ENCODE results near the gene PPFIBP2.

The PPFIBP2 gene

DNA sequence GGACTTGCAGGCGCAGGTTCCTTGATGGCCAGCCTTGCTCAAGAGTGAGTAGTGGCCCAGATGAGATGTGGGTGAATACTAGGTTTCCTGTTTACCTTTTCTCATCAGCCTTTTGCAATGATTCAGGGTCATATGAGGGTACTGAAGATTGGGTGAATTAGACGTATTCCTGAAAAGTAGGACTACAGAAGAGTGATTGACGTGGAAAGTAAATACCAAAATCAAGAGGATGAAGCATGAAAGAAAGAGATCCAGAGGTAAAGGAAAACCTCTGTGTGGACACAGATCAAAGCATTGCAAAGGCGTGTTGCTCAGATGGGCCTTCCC, 99.6 kb downstream of the PPFIBP2 start:
- Histone ChIP-seq H3K9ac (ENCODE audit: low read depth in 1 of 2, low read length in 2 of 2) (no peak overlapping the region), H3K4me1 (ENCODE audit: control insufficient read depth in 1 of 2, insufficient read depth in 2 of 2, low read length in 2 of 2) (peaks cover 31 to 36% of the 10 kb centered on the region in 2 donors), H3K4me3 (ENCODE audit: low read depth in 1 of 2, low read length in 2 of 2) (no peak overlapping the region), H3K36me3 (ENCODE audit: control insufficient read depth in 1 of 2, insufficient read depth in 2 of 2, low read length in 2 of 2) (peaks cover 13 to 63% of the 10 kb centered on the region in 2 donors), H3K9me3 (ENCODE audit: control insufficient read depth in 1 of 2, low read length in 2 of 2) (no peaks in the 10 kb centered on the region), H3K27ac (ENCODE audit: low read depth, low read length) (no peak overlapping the region), H3K27me3 (ENCODE audit: control insufficient read depth in 1 of 2, insufficient read depth in 2 of 2, low read length in 2 of 2) (no peaks in the 10 kb centered on the region)

DNA sequence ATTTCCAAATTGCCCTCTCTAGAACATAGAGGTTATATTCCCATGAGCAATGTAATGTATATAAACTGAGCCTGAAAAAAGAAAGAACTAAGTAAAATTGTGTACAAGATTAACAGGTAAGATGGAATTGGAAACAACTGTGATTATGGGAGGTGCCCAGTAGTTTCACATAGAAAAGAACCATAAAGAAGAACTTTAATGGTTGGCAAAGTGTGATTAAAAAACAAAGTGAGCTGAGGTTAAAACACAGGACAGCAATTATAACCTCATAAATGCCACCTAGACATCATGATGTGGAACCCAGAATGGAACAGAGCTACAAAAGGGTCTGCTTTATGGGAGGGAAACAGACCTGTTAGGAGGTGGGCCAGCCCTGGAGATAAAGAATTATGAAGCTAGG, 100.9 kb downstream of the PPFIBP2 start:
- Histone ChIP-seq H3K27me3 (ENCODE audit: control insufficient read depth in 1 of 2, insufficient read depth in 2 of 2, low read length in 2 of 2) (no peaks in the 10 kb centered on the region), H3K4me1 (ENCODE audit: control insufficient read depth in 1 of 2, insufficient read depth in 2 of 2, low read length in 2 of 2) (peaks cover 23 to 28% of the 10 kb centered on the region in 2 donors), H3K4me3 (ENCODE audit: low read depth in 1 of 2, low read length in 2 of 2) (no peak overlapping the region), H3K27ac (ENCODE audit: low read depth, low read length) (no peak overlapping the region), H3K36me3 (ENCODE audit: control insufficient read depth in 1 of 2, insufficient read depth in 2 of 2, low read length in 2 of 2) (peaks cover 13 to 71% of the 10 kb centered on the region in 2 donors), H3K9me3 (ENCODE audit: control insufficient read depth in 1 of 2, low read length in 2 of 2) (no peaks in the 10 kb centered on the region), H3K9ac (ENCODE audit: low read depth in 1 of 2, low read length in 2 of 2) (no peak overlapping the region)

DNA sequence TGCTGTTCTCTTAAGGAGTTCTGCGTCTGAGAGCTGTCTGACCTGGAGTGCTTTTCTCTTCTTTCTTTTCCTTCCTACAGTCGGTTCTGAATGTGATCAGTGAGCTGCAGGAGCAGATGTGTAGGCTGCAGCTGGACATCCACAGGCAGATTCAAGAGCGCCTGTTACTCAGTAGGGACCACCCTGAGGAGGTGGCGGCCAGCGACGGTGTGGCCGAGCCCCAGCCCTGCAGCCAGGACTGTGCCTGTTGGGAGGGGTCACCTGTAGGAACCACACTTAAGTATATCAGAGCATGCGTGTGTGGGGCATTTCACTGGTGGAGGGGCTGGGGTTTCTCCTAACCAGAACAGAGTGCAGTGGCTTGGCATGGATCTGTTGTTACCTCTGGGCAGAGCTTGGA, 103.2 kb downstream of the PPFIBP2 start:
- Histone ChIP-seq H3K4me1 (ENCODE audit: control insufficient read depth in 1 of 2, insufficient read depth in 2 of 2, low read length in 2 of 2) (peaks cover 14 to 19% of the 10 kb centered on the region in 2 donors), H3K27me3 (ENCODE audit: control insufficient read depth in 1 of 2, insufficient read depth in 2 of 2, low read length in 2 of 2) (no peaks in the 10 kb centered on the region), H3K4me3 (ENCODE audit: low read depth in 1 of 2, low read length in 2 of 2) (no peak overlapping the region), H3K9me3 (ENCODE audit: control insufficient read depth in 1 of 2, low read length in 2 of 2) (no peaks in the 10 kb centered on the region), H3K36me3 (ENCODE audit: control insufficient read depth in 1 of 2, insufficient read depth in 2 of 2, low read length in 2 of 2) (peaks cover 13 to 66% of the 10 kb centered on the region in 2 donors), H3K9ac (ENCODE audit: low read depth in 1 of 2, low read length in 2 of 2) (no peak overlapping the region), H3K27ac (ENCODE audit: low read depth, low read length) (no peak overlapping the region)

DNA sequence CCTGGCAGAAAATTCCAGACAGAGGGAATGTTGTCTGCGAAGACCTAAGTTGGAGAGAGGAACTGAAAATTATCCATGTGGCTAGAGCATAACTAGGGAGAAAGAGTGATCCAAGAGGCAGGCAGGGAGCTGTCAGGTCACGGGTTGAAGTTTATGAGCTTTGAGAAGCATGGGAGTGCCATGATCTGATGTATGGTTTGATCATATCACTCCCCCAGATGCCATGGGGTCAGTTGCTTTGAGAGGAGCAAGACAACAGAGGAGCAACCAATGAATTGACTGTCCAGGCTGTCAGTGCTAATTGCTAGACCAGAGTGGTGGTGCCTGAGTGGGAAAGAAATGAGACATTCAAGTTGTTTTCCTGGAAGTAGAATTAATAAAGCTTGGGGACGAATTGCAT, 105.5 kb downstream of the PPFIBP2 start:
- Histone ChIP-seq H3K9ac (ENCODE audit: low read depth in 1 of 2, low read length in 2 of 2) (no peak overlapping the region), H3K4me1 (ENCODE audit: control insufficient read depth in 1 of 2, insufficient read depth in 2 of 2, low read length in 2 of 2) (peaks cover 4 to 17% of the 10 kb centered on the region in 2 donors), H3K4me3 (ENCODE audit: low read depth in 1 of 2, low read length in 2 of 2) (no peak overlapping the region), H3K9me3 (ENCODE audit: control insufficient read depth in 1 of 2, low read length in 2 of 2) (no peaks in the 10 kb centered on the region), H3K27ac (ENCODE audit: low read depth, low read length) (no peak overlapping the region), H3K36me3 (ENCODE audit: control insufficient read depth in 1 of 2, insufficient read depth in 2 of 2, low read length in 2 of 2) (peaks cover 25 to 66% of the 10 kb centered on the region in 2 donors), H3K27me3 (ENCODE audit: control insufficient read depth in 1 of 2, insufficient read depth in 2 of 2, low read length in 2 of 2) (no peaks in the 10 kb centered on the region)

DNA sequence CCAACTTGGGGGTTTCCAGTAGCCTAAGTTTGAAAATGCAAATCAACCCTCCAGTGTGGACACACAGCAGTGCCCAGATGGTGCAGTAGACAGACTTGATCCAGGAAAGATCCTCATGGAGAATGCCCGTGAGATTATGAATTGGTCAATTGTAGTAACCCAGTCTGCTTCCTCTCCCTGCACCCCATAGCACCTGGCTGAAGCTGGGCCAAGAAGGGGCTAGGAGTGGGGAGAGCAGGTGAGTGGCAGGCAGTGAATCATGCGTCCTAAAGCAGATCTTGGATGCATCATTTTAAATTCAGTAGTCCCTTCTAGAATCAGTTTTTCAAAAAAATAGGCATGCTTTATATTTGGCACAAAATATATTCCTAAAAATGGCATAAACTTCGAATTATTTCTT, 107.3 kb downstream of the PPFIBP2 start:
- Histone ChIP-seq H3K4me1 (ENCODE audit: control insufficient read depth in 1 of 2, insufficient read depth in 2 of 2, low read length in 2 of 2) (peaks cover 4 to 17% of the 10 kb centered on the region in 2 donors), H3K27ac (ENCODE audit: low read depth, low read length) (no peak overlapping the region), H3K9ac (ENCODE audit: low read depth in 1 of 2, low read length in 2 of 2) (no peak overlapping the region), H3K27me3 (ENCODE audit: control insufficient read depth in 1 of 2, insufficient read depth in 2 of 2, low read length in 2 of 2) (no peaks in the 10 kb centered on the region), H3K9me3 (ENCODE audit: control insufficient read depth in 1 of 2, low read length in 2 of 2) (no peaks in the 10 kb centered on the region), H3K4me3 (ENCODE audit: low read depth in 1 of 2, low read length in 2 of 2) (no peak overlapping the region), H3K36me3 (ENCODE audit: control insufficient read depth in 1 of 2, insufficient read depth in 2 of 2, low read length in 2 of 2) (peaks cover 39 to 79% of the 10 kb centered on the region in 2 donors)

DNA sequence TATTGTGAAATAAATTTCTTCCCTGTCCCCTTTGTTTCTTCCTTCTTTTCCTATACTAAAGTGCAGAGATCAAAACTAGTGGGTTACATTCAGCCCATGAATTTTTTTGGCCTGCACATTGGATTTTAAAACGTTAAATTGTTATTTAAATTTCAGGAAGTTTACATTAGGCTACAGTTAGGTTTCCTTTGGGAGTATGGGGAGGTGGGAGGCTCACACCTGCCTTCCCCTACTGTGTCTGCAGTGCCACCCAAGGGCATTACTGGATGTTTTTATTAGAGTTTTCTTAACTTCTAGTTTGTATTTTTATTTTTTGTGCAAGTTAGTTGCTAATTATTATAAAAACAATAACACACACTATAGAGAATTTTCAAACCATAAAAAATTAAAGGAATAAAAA, 107.8 kb downstream of the PPFIBP2 start:
- no peak overlapping the region for H3K9ac ChIP-seq (ENCODE audit: low read depth in 1 of 2, low read length in 2 of 2)
- no peak overlapping the region for H3K27ac ChIP-seq (ENCODE audit: low read depth, low read length)
- no peaks in the 10 kb centered on the region for H3K27me3 ChIP-seq (ENCODE audit: control insufficient read depth in 1 of 2, insufficient read depth in 2 of 2, low read length in 2 of 2)
- H3K4me3 ChIP-seq (ENCODE audit: low read depth in 1 of 2, low read length in 2 of 2): no peak overlapping the region
- H3K4me1 ChIP-seq (ENCODE audit: control insufficient read depth in 1 of 2, insufficient read depth in 2 of 2, low read length in 2 of 2): peaks cover 4 to 17% of the 10 kb centered on the region in 2 donors
- H3K9me3 ChIP-seq (ENCODE audit: control insufficient read depth in 1 of 2, low read length in 2 of 2): no peaks in the 10 kb centered on the region
- peaks cover 41 to 79% of the 10 kb centered on the region in 2 donors for H3K36me3 ChIP-seq (ENCODE audit: control insufficient read depth in 1 of 2, insufficient read depth in 2 of 2, low read length in 2 of 2)

DNA sequence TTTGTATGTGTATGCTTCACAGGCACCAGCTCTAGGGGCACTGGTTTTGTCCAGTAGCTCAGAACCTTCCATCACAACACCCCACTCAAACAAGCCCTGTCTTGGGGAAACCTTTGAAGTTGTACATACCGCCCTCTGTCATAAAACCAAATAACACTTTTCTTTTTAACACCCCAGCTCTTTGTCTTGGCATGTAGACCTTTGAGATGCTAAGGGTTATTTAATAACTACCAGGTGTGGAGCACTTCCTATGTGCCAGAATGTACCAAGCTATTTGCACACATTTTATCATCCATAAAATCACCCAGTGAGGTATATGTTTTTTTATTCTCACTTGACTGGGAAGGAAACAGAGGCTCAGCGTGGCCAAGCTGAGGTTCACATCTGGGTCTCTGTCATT, 108.9 kb downstream of the PPFIBP2 start:
- Histone ChIP-seq H3K4me1 (ENCODE audit: control insufficient read depth in 1 of 2, insufficient read depth in 2 of 2, low read length in 2 of 2) (peaks cover 4 to 17% of the 10 kb centered on the region in 2 donors), H3K9me3 (ENCODE audit: control insufficient read depth in 1 of 2, low read length in 2 of 2) (no peaks in the 10 kb centered on the region), H3K27ac (ENCODE audit: low read depth, low read length) (no peak overlapping the region), H3K9ac (ENCODE audit: low read depth in 1 of 2, low read length in 2 of 2) (no peak overlapping the region), H3K36me3 (ENCODE audit: control insufficient read depth in 1 of 2, insufficient read depth in 2 of 2, low read length in 2 of 2) (peaks cover 40 to 72% of the 10 kb centered on the region in 2 donors), H3K27me3 (ENCODE audit: control insufficient read depth in 1 of 2, insufficient read depth in 2 of 2, low read length in 2 of 2) (no peaks in the 10 kb centered on the region), H3K4me3 (ENCODE audit: low read depth in 1 of 2, low read length in 2 of 2) (no peak overlapping the region)

DNA sequence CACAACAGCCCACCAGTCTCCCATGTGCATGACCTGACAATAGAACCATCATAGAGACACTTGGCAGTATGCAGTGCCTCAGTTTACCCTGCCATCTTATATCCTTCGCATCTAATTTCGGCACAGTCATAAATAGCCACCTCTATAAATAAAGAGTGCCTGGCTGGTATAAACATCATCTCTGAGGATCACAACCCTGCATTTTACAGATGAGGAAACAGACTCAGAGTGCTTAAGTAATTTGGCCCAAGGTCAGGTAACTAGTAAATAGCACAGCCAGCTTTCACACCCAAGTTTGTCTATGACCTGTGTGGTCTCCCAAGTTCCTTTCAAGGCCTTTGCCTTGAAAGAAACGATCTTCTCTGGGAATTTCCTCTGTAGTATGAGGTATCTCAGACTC, 114.9 kb downstream of the PPFIBP2 start:
- no peaks in the 10 kb centered on the region for H3K9me3 ChIP-seq (ENCODE audit: control insufficient read depth in 1 of 2, low read length in 2 of 2)
- no peak overlapping the region for H3K27ac ChIP-seq (ENCODE audit: low read depth, low read length)
- no peaks in the 10 kb centered on the region for H3K4me1 ChIP-seq (ENCODE audit: control insufficient read depth in 1 of 2, insufficient read depth in 2 of 2, low read length in 2 of 2)
- H3K9ac ChIP-seq (ENCODE audit: low read depth in 1 of 2, low read length in 2 of 2): no peak overlapping the region
- H3K36me3 ChIP-seq (ENCODE audit: control insufficient read depth in 1 of 2, insufficient read depth in 2 of 2, low read length in 2 of 2): peaks cover 80 to 86% of the 10 kb centered on the region in 2 donors
- no peak overlapping the region for H3K4me3 ChIP-seq (ENCODE audit: low read depth in 1 of 2, low read length in 2 of 2)
- no peaks in the 10 kb centered on the region for H3K27me3 ChIP-seq (ENCODE audit: control insufficient read depth in 1 of 2, insufficient read depth in 2 of 2, low read length in 2 of 2)

DNA sequence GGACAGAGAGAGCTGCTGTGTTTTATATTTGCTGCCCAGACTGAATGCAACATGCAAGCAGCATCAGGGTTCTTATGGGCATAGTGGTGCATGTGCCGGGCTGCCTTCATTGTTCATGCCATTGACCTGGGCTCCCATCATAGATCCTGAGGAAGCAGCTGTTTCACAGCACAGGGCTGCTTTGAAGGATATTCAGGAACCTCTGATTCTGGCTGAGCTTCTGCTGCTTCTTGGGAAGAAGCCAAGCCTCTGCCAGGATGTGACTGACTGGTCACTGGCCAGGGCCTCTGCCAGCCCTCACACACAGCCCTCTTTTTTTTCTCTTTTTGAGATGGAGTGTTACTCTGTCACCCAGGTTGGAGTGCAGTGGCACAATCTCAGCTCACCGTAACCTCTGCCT, 116.2 kb downstream of the PPFIBP2 start:
- H3K9ac ChIP-seq (ENCODE audit: low read depth in 1 of 2, low read length in 2 of 2): no peak overlapping the region
- no peaks in the 10 kb centered on the region for H3K4me1 ChIP-seq (ENCODE audit: control insufficient read depth in 1 of 2, insufficient read depth in 2 of 2, low read length in 2 of 2)
- no peaks in the 10 kb centered on the region for H3K27me3 ChIP-seq (ENCODE audit: control insufficient read depth in 1 of 2, insufficient read depth in 2 of 2, low read length in 2 of 2)
- H3K9me3 ChIP-seq (ENCODE audit: control insufficient read depth in 1 of 2, low read length in 2 of 2): no peaks in the 10 kb centered on the region
- no peak overlapping the region for H3K27ac ChIP-seq (ENCODE audit: low read depth, low read length)
- H3K36me3 ChIP-seq (ENCODE audit: control insufficient read depth in 1 of 2, insufficient read depth in 2 of 2, low read length in 2 of 2): peaks cover 81 to 86% of the 10 kb centered on the region in 2 donors
- no peak overlapping the region for H3K4me3 ChIP-seq (ENCODE audit: low read depth in 1 of 2, low read length in 2 of 2)

DNA sequence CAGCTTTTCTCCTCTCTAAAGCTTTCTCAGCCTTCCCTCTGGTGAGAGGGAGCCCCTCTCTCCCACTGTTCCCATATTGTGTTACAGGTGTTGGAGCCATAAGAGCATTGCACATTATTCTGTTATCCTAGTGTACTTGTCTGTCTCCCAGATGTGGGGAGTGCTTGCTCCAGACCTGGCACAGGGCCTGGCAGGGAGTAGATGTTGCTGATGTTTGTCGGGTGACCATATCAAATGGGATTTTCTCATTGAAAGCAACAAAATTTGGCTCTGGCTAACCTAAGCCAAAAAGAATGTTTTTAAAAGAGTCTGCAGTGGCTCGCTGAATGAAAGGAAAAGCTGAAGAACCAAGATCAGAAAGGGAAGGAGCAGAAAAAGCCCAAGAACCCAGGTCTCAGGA, 118.4 kb downstream of the PPFIBP2 start:
- Histone ChIP-seq H3K4me3 (ENCODE audit: low read depth in 1 of 2, low read length in 2 of 2) (no peak overlapping the region), H3K9ac (ENCODE audit: low read depth in 1 of 2, low read length in 2 of 2) (no peak overlapping the region), H3K36me3 (ENCODE audit: control insufficient read depth in 1 of 2, insufficient read depth in 2 of 2, low read length in 2 of 2) (peaks cover 79 to 88% of the 10 kb centered on the region in 2 donors), H3K9me3 (ENCODE audit: control insufficient read depth in 1 of 2, low read length in 2 of 2) (no peaks in the 10 kb centered on the region), H3K27ac (ENCODE audit: low read depth, low read length) (no peak overlapping the region), H3K27me3 (ENCODE audit: control insufficient read depth in 1 of 2, insufficient read depth in 2 of 2, low read length in 2 of 2) (no peaks in the 10 kb centered on the region), H3K4me1 (ENCODE audit: control insufficient read depth in 1 of 2, insufficient read depth in 2 of 2, low read length in 2 of 2) (no peaks in the 10 kb centered on the region)

DNA sequence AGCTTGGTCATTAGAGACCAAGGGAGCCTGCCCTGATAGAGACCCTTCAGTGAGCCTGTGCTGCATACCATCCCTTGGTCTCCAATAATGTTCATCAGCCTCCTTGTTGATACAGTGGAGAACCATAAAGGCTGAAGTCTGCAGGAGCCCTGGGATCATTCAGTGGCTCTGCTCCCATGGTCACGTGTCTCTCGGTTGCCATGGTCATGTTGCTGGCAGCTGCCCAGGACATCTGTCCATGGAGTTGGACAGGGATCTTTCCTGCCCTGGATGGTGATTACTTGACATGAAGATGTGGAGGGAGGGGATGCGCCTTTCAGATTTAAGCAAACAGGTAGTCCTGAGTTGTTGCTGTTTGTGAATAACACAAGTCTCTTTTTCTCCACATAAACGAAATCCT, 121.3 kb downstream of the PPFIBP2 start:
- Histone ChIP-seq H3K36me3 (ENCODE audit: control insufficient read depth in 1 of 2, insufficient read depth in 2 of 2, low read length in 2 of 2) (peaks cover 64 to 97% of the 10 kb centered on the region in 2 donors), H3K4me1 (ENCODE audit: control insufficient read depth in 1 of 2, insufficient read depth in 2 of 2, low read length in 2 of 2) (peaks cover 7 to 25% of the 10 kb centered on the region in 2 donors), H3K4me3 (ENCODE audit: low read depth in 1 of 2, low read length in 2 of 2) (no peak overlapping the region), H3K9me3 (ENCODE audit: control insufficient read depth in 1 of 2, low read length in 2 of 2) (no peaks in the 10 kb centered on the region), H3K27me3 (ENCODE audit: control insufficient read depth in 1 of 2, insufficient read depth in 2 of 2, low read length in 2 of 2) (no peaks in the 10 kb centered on the region), H3K9ac (ENCODE audit: low read depth in 1 of 2, low read length in 2 of 2) (no peak overlapping the region), H3K27ac (ENCODE audit: low read depth, low read length) (no peak overlapping the region)

Data from duodenal mucosa (tissue), 2 donors.